ENCODE measurements around the gene SPTBN2.

The SPTBN2 gene

GRCh38 chr11:66677599-66678375, 51.2 kb downstream of the SPTBN2 start, which contains the start of gene RBM4B:
TSS of gene RBM4B (minus strand) at chr11:66677887. CDS start at chr11:66677079, 808 bp downstream.
- peak; percentile 97 for FAIRE-seq
- TF ChIP-seq TAF1 (IDR thresholded peaks at IDR 0.05; ENCODE audit: low read depth, low read length) (peak; percentile 59), POLR2A (IDR thresholded peaks at IDR 0.05; ENCODE audit: low read depth, low read length) (peak; percentile 94), PAX5 (IDR thresholded peaks at IDR 0.05; ENCODE audit: insufficient read depth, low read length, severe bottlenecking) (no peak), POU2F2 (IDR thresholded peaks at IDR 0.05; ENCODE audit: low read depth, low read length) (no peak), SPI1 (IDR thresholded peaks at IDR 0.05; ENCODE audit: low read depth, low read length) (no peak), POLR2AphosphoS5 (IDR thresholded peaks at IDR 0.05; ENCODE audit: low read depth, low read length) (peak; percentile 66; the same call in 1 of the 2 replicates)
- peak; percentile 91 for DNase-seq (ENCODE audit: insufficient read length, low spot score)

GRCh38 chr11:66676931-66677598, 52.0 kb downstream of the SPTBN2 start:
- no peak for TF ChIP-seq TAF1 (IDR thresholded peaks at IDR 0.05; ENCODE audit: low read depth, low read length)
- FAIRE-seq (no peak), DNase-seq (ENCODE audit: insufficient read length, low spot score) (no peak)

- DNase-seq (ENCODE audit: insufficient read length, low spot score) (no peak), FAIRE-seq (peak; percentile 91)
These were observed 52.6 kb downstream of the SPTBN2 start for GRCh38 chr11:66676282-66676919.

GRCh38 chr11:66674964-66675602, 53.9 kb downstream of the SPTBN2 start:
- no peak for FAIRE-seq
- TF ChIP-seq POLR2A (IDR thresholded peaks at IDR 0.05; ENCODE audit: low read depth, low read length) (no peak), POLR2AphosphoS5 (IDR thresholded peaks at IDR 0.05; ENCODE audit: low read depth, low read length) (no peak), PAX5 (IDR thresholded peaks at IDR 0.05; ENCODE audit: insufficient read depth, low read length, severe bottlenecking) (no peak), POU2F2 (IDR thresholded peaks at IDR 0.05; ENCODE audit: low read depth, low read length) (no peak), TAF1 (IDR thresholded peaks at IDR 0.05; ENCODE audit: low read depth, low read length) (no peak)
- no peak for DNase-seq (ENCODE audit: insufficient read length, low spot score)

More at GRCh38 chr11:66676282-66676919, 52.6 kb downstream of the SPTBN2 start:
- TF ChIP-seq SPI1 (IDR thresholded peaks at IDR 0.05; ENCODE audit: low read depth, low read length) (peak; percentile 91), TAF1 (IDR thresholded peaks at IDR 0.05; ENCODE audit: low read depth, low read length) (no peak), POLR2AphosphoS5 (IDR thresholded peaks at IDR 0.05; ENCODE audit: low read depth, low read length) (no peak), POU2F2 (IDR thresholded peaks at IDR 0.05; ENCODE audit: low read depth, low read length) (no peak)

- TF ChIP-seq SPI1 (IDR thresholded peaks at IDR 0.05; ENCODE audit: low read depth, low read length), result no peak
- no peak for TF ChIP-seq PAX5 (IDR thresholded peaks at IDR 0.05; ENCODE audit: insufficient read depth, low read length, severe bottlenecking)
- TF ChIP-seq POU2F2 (IDR thresholded peaks at IDR 0.05; ENCODE audit: low read depth, low read length), result no peak
- 0 out of 2 replicates have a peak, but pooled peaks have one; percentile 22 for TF ChIP-seq POLR2AphosphoS5 (IDR thresholded peaks at IDR 0.05; ENCODE audit: low read depth, low read length)
- no peak for TF ChIP-seq POLR2A (IDR thresholded peaks at IDR 0.05; ENCODE audit: low read depth, low read length)
- no peak for DNase-seq (ENCODE audit: insufficient read length, low spot score)
- no peak for FAIRE-seq
These were observed 58.2 kb downstream of the SPTBN2 start for GRCh38 chr11:66670816-66671215.

- TF ChIP-seq POLR2AphosphoS5 (IDR thresholded peaks at IDR 0.05; ENCODE audit: low read depth, low read length), result no peak
- TF ChIP-seq SPI1 (IDR thresholded peaks at IDR 0.05; ENCODE audit: low read depth, low read length), result no peak
- TF ChIP-seq PAX5 (IDR thresholded peaks at IDR 0.05; ENCODE audit: insufficient read depth, low read length, severe bottlenecking), result no peak
- TF ChIP-seq POU2F2 (IDR thresholded peaks at IDR 0.05; ENCODE audit: low read depth, low read length), result no peak
- no peak for TF ChIP-seq POLR2A (IDR thresholded peaks at IDR 0.05; ENCODE audit: low read depth, low read length)
- no peak for TF ChIP-seq TAF1 (IDR thresholded peaks at IDR 0.05; ENCODE audit: low read depth, low read length)
- no peak for DNase-seq (ENCODE audit: insufficient read length, low spot score)
- FAIRE-seq, result no peak
These were observed 63.6 kb downstream of the SPTBN2 start for GRCh38 chr11:66665369-66665768.

- FAIRE-seq (no peak), DNase-seq (ENCODE audit: insufficient read length, low spot score) (no peak)
- TF ChIP-seq POLR2AphosphoS5 (IDR thresholded peaks at IDR 0.05; ENCODE audit: low read depth, low read length) (no peak), TAF1 (IDR thresholded peaks at IDR 0.05; ENCODE audit: low read depth, low read length) (no peak)
These were observed 65.2 kb downstream of the SPTBN2 start for GRCh38 chr11:66663741-66664296.

GRCh38 chr11:66659763-66660162, 69.3 kb downstream of the SPTBN2 start:
- TF ChIP-seq PAX5 (IDR thresholded peaks at IDR 0.05; ENCODE audit: insufficient read depth, low read length, severe bottlenecking), result no peak
- peak; percentile 57; the same call in 1 of the 2 replicates for TF ChIP-seq SPI1 (IDR thresholded peaks at IDR 0.05; ENCODE audit: low read depth, low read length)
- TF ChIP-seq POLR2A (IDR thresholded peaks at IDR 0.05; ENCODE audit: low read depth, low read length), result no peak
- TF ChIP-seq POLR2AphosphoS5 (IDR thresholded peaks at IDR 0.05; ENCODE audit: low read depth, low read length), result no peak
- TF ChIP-seq TAF1 (IDR thresholded peaks at IDR 0.05; ENCODE audit: low read depth, low read length), result no peak
- FAIRE-seq (peak; percentile 28), DNase-seq (ENCODE audit: insufficient read length, low spot score) (no peak)

GRCh38 chr11:66653123-66653522, 75.9 kb downstream of the SPTBN2 start:
- DNase-seq (ENCODE audit: insufficient read length, low spot score), result no peak
- FAIRE-seq, result no peak
- no peak for TF ChIP-seq POLR2A (IDR thresholded peaks at IDR 0.05; ENCODE audit: low read depth, low read length)
